ENCODE measurements around the gene GABRD. TPM values are rescaled to one million over a fixed set of nuclear protein-coding genes. Genes with fewer than 3 reads are reported as not detected.

The GABRD gene
- total RNA-seq, 1 donor from 2014 or later, result under 0.01 TPM

DNA sequence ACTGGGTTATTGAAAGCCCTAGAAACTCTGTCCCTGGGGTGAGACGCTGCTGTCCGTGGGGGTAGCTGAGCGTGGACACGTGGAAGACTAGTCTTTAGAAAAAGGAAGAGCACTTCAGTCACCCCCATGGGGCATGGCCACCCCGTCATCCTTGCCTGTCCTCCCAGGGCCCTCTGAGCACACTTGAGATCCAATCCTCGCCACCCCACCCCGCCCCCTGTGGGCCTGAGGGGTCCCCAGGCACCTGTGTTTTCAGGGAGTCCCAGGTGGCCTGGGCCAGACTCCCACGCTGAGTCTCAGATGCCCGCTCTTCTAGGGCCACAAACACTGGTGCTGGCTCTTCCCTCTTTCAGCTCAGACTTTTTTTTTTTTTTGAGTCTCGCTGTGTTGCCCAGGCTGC, 33.6 kb downstream of the GABRD start:
- Histone ChIP-seq H3K27ac (ENCODE audit: low read depth, low read length) (no peak overlapping the region), H3K9me3 (ENCODE audit: control insufficient read depth in 3 of 3, low read length in 3 of 3) (no peaks in the 10 kb centered on the region), H3K36me3 (ENCODE audit: control insufficient read depth in 3 of 3, insufficient read depth in 3 of 3, low read length in 3 of 3) (no peaks in the 10 kb centered on the region), H3K4me1 (ENCODE audit: control insufficient read depth in 3 of 3, insufficient read depth in 3 of 3, low read length in 3 of 3) (peaks cover 0 to 3% (median 0%) of the 10 kb centered on the region in 3 donors), H3K4me3 (ENCODE audit: low read length in 3 of 3) (no peak overlapping the region), H3K27me3 (ENCODE audit: control insufficient read depth in 3 of 3, insufficient read depth in 3 of 3, low read length in 3 of 3) (peaks cover 34 to 54% (median 37%) of the 10 kb centered on the region in 3 donors), H3K9ac (ENCODE audit: low read depth in 1 of 3, low read length in 3 of 3) (no peak overlapping the region)

- Histone ChIP-seq H3K36me3 (ENCODE audit: control insufficient read depth in 3 of 3, insufficient read depth in 3 of 3, low read length in 3 of 3) (no peaks in the 10 kb centered on the region), H3K9ac (ENCODE audit: low read depth in 1 of 3, low read length in 3 of 3) (no peak overlapping the region), H3K4me3 (ENCODE audit: low read length in 3 of 3) (no peak overlapping the region), H3K9me3 (ENCODE audit: control insufficient read depth in 3 of 3, low read length in 3 of 3) (no peaks in the 10 kb centered on the region), H3K27ac (ENCODE audit: low read depth, low read length) (no peak overlapping the region), H3K4me1 (ENCODE audit: control insufficient read depth in 3 of 3, insufficient read depth in 3 of 3, low read length in 3 of 3) (peaks cover 0 to 3% (median 0%) of the 10 kb centered on the region in 3 donors), H3K27me3 (ENCODE audit: control insufficient read depth in 3 of 3, insufficient read depth in 3 of 3, low read length in 3 of 3) (peaks cover 31 to 50% (median 32%) of the 10 kb centered on the region in 3 donors)
Observed at GRCh38 chr1:2053217-2053616, 34.1 kb downstream of the GABRD start.

- no peak overlapping the region for H3K27ac ChIP-seq (ENCODE audit: low read depth, low read length)
- no peaks in the 10 kb centered on the region for H3K9me3 ChIP-seq (ENCODE audit: control insufficient read depth in 3 of 3, low read length in 3 of 3)
- H3K27me3 ChIP-seq (ENCODE audit: control insufficient read depth in 3 of 3, insufficient read depth in 3 of 3, low read length in 3 of 3), result peaks cover 26 to 45% (median 26%) of the 10 kb centered on the region in 3 donors
- peaks cover 0 to 3% (median 0%) of the 10 kb centered on the region in 3 donors for H3K4me1 ChIP-seq (ENCODE audit: control insufficient read depth in 3 of 3, insufficient read depth in 3 of 3, low read length in 3 of 3)
- H3K36me3 ChIP-seq (ENCODE audit: control insufficient read depth in 3 of 3, insufficient read depth in 3 of 3, low read length in 3 of 3), result no peaks in the 10 kb centered on the region
- no peak overlapping the region for H3K4me3 ChIP-seq (ENCODE audit: low read length in 3 of 3)
- no peak overlapping the region for H3K9ac ChIP-seq (ENCODE audit: low read depth in 1 of 3, low read length in 3 of 3)
Observed at GRCh38 chr1:2053784-2054376, 34.7 kb downstream of the GABRD start.

GRCh38 chr1:2054560-2054959, 35.4 kb downstream of the GABRD start:
- Histone ChIP-seq H3K9me3 (ENCODE audit: control insufficient read depth in 3 of 3, low read length in 3 of 3) (no peaks in the 10 kb centered on the region), H3K4me3 (ENCODE audit: low read length in 3 of 3) (no peak overlapping the region), H3K4me1 (ENCODE audit: control insufficient read depth in 3 of 3, insufficient read depth in 3 of 3, low read length in 3 of 3) (peaks cover 0 to 2% (median 0%) of the 10 kb centered on the region in 3 donors), H3K27ac (ENCODE audit: low read depth, low read length) (no peak overlapping the region), H3K36me3 (ENCODE audit: control insufficient read depth in 3 of 3, insufficient read depth in 3 of 3, low read length in 3 of 3) (no peaks in the 10 kb centered on the region), H3K27me3 (ENCODE audit: control insufficient read depth in 3 of 3, insufficient read depth in 3 of 3, low read length in 3 of 3) (peaks cover 21 to 45% (median 23%) of the 10 kb centered on the region in 3 donors), H3K9ac (ENCODE audit: low read depth in 1 of 3, low read length in 3 of 3) (no peak overlapping the region)

- H3K27me3 ChIP-seq (ENCODE audit: control insufficient read depth in 3 of 3, insufficient read depth in 3 of 3, low read length in 3 of 3), result peaks cover 24 to 47% (median 27%) of the 10 kb centered on the region in 3 donors
- no peaks in the 10 kb centered on the region for H3K9me3 ChIP-seq (ENCODE audit: control insufficient read depth in 3 of 3, low read length in 3 of 3)
- H3K36me3 ChIP-seq (ENCODE audit: control insufficient read depth in 3 of 3, insufficient read depth in 3 of 3, low read length in 3 of 3), result no peaks in the 10 kb centered on the region
- H3K9ac ChIP-seq (ENCODE audit: low read depth in 1 of 3, low read length in 3 of 3), result no peak overlapping the region
- no peaks in the 10 kb centered on the region for H3K4me1 ChIP-seq (ENCODE audit: control insufficient read depth in 3 of 3, insufficient read depth in 3 of 3, low read length in 3 of 3)
- H3K4me3 ChIP-seq (ENCODE audit: low read length in 3 of 3), result no peak overlapping the region
- H3K27ac ChIP-seq (ENCODE audit: low read depth, low read length), result no peak overlapping the region
Observed at GRCh38 chr1:2055911-2056575, 36.9 kb downstream of the GABRD start.

- no peak overlapping the region for H3K4me3 ChIP-seq (ENCODE audit: low read length in 3 of 3)
- H3K27me3 ChIP-seq (ENCODE audit: control insufficient read depth in 3 of 3, insufficient read depth in 3 of 3, low read length in 3 of 3), result peaks cover 19 to 48% (median 32%) of the 10 kb centered on the region in 3 donors
- no peak overlapping the region for H3K9ac ChIP-seq (ENCODE audit: low read depth in 1 of 3, low read length in 3 of 3)
- no peaks in the 10 kb centered on the region for H3K36me3 ChIP-seq (ENCODE audit: control insufficient read depth in 3 of 3, insufficient read depth in 3 of 3, low read length in 3 of 3)
- no peaks in the 10 kb centered on the region for H3K9me3 ChIP-seq (ENCODE audit: control insufficient read depth in 3 of 3, low read length in 3 of 3)
- H3K27ac ChIP-seq (ENCODE audit: low read depth, low read length), result no peak overlapping the region
- no peaks in the 10 kb centered on the region for H3K4me1 ChIP-seq (ENCODE audit: control insufficient read depth in 3 of 3, insufficient read depth in 3 of 3, low read length in 3 of 3)
Observed at GRCh38 chr1:2056955-2057590, 37.9 kb downstream of the GABRD start.

DNA sequence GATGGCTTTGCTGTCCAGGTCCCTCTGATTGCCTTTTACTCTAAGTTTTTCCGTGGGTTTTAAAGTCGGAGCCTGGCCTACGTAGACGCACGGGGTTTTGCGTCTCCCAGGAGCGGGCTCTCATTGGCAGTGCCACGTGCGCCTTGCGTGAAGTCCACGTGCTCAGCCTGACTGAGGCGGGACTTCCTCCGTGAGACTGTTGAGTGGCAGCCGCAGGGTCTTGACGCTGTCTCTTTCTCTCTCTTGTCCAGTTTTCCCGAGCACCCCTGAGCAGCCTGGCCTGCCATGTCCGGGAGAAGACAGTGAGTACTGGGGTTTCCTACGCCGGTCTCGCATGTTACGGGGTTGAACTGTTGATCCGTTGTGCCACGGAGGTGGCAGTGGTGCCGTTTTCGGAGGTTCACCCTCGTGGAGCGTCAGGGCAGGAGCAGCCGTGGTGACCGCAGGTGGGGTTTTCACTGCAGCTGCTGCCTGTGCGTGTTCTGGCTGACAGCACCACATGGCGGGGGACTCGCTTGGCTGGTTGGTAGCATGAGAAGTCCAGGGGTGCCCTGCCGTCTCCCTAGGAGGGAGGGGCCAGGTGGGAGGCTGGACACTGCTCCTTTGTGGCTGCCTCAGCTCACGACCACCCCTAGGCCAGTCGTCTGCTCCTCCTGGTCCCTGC, 40.3 kb downstream of the GABRD start:
- H3K4me1 ChIP-seq (ENCODE audit: control insufficient read depth in 3 of 3, insufficient read depth in 3 of 3, low read length in 3 of 3), result no peaks in the 10 kb centered on the region
- peaks cover 8 to 43% (median 32%) of the 10 kb centered on the region in 3 donors for H3K27me3 ChIP-seq (ENCODE audit: control insufficient read depth in 3 of 3, insufficient read depth in 3 of 3, low read length in 3 of 3)
- no peak overlapping the region for H3K27ac ChIP-seq (ENCODE audit: low read depth, low read length)
- no peak overlapping the region for H3K4me3 ChIP-seq (ENCODE audit: low read length in 3 of 3)
- H3K36me3 ChIP-seq (ENCODE audit: control insufficient read depth in 3 of 3, insufficient read depth in 3 of 3, low read length in 3 of 3), result no peaks in the 10 kb centered on the region
- H3K9ac ChIP-seq (ENCODE audit: low read depth in 1 of 3, low read length in 3 of 3), result no peak overlapping the region
- H3K9me3 ChIP-seq (ENCODE audit: control insufficient read depth in 3 of 3, low read length in 3 of 3), result peaks cover 0 to 3% (median 0%) of the 10 kb centered on the region in 3 donors

GRCh38 chr1:2060072-2060471, 40.9 kb downstream of the GABRD start:
- H3K36me3 ChIP-seq (ENCODE audit: control insufficient read depth in 3 of 3, insufficient read depth in 3 of 3, low read length in 3 of 3), result no peaks in the 10 kb centered on the region
- no peak overlapping the region for H3K27ac ChIP-seq (ENCODE audit: low read depth, low read length)
- H3K4me3 ChIP-seq (ENCODE audit: low read length in 3 of 3), result no peak overlapping the region
- H3K9me3 ChIP-seq (ENCODE audit: control insufficient read depth in 3 of 3, low read length in 3 of 3), result peaks cover 0 to 7% (median 0%) of the 10 kb centered on the region in 3 donors
- H3K27me3 ChIP-seq (ENCODE audit: control insufficient read depth in 3 of 3, insufficient read depth in 3 of 3, low read length in 3 of 3), result peaks cover 8 to 43% (median 32%) of the 10 kb centered on the region in 3 donors
- H3K4me1 ChIP-seq (ENCODE audit: control insufficient read depth in 3 of 3, insufficient read depth in 3 of 3, low read length in 3 of 3), result no peaks in the 10 kb centered on the region
- no peak overlapping the region for H3K9ac ChIP-seq (ENCODE audit: low read depth in 1 of 3, low read length in 3 of 3)

DNA sequence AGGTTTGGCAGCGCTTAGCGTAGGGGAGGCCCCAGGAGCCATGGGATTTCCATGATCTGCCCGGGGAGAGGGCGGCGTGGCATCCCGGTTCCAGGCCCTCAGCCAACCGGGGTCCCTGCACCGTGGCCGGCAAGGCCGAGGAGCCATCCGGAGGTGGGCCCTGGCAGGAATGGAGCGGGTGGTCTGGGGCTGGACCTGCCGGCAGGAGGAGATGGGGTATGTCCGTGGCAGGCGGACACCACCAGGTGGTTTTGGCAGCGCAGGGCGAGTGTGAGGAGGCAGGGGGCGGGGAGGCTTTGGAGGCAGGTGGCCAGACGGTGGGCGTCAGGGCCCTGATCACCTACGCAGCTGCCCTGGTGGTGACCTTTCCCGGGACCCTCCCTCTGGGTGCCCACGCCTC, 41.4 kb downstream of the GABRD start:
- H3K27me3 ChIP-seq (ENCODE audit: control insufficient read depth in 3 of 3, insufficient read depth in 3 of 3, low read length in 3 of 3), result peaks cover 8 to 41% (median 32%) of the 10 kb centered on the region in 3 donors
- H3K27ac ChIP-seq (ENCODE audit: low read depth, low read length), result no peak overlapping the region
- no peaks in the 10 kb centered on the region for H3K36me3 ChIP-seq (ENCODE audit: control insufficient read depth in 3 of 3, insufficient read depth in 3 of 3, low read length in 3 of 3)
- H3K4me3 ChIP-seq (ENCODE audit: low read length in 3 of 3), result no peak overlapping the region
- no peaks in the 10 kb centered on the region for H3K4me1 ChIP-seq (ENCODE audit: control insufficient read depth in 3 of 3, insufficient read depth in 3 of 3, low read length in 3 of 3)
- no peak overlapping the region for H3K9ac ChIP-seq (ENCODE audit: low read depth in 1 of 3, low read length in 3 of 3)
- H3K9me3 ChIP-seq (ENCODE audit: control insufficient read depth in 3 of 3, low read length in 3 of 3), result peaks cover 0 to 7% (median 0%) of the 10 kb centered on the region in 3 donors

Measured in skeletal muscle tissue (tissue), 4 donors.